ENCODE results near the gene RBFOX1.

RBFOX1 gene

GRCh38 chr16:7321661-7322060 is 11.0 kb upstream of the RBFOX1 start:
- no peak overlapping the region for H3K4me3 ChIP-seq (ENCODE audit: low read depth, low read length)
- no peak for DNase-seq
- H3K27ac ChIP-seq = no peak overlapping the region
- TF ChIP-seq CTCF (IDR thresholded peaks at IDR 0.05; ENCODE audit: low read depth, low read length, missing control alignments) = no peak
- no peaks in the 10 kb centered on the region for H3K27me3 ChIP-seq (replicated peaks)
- in situ Hi-C loops (cut with HindIII; ENCODE audit: low pct_ligation_motif_present, low sequenced_read_pairs) = no loop called here
- no peaks in the 10 kb centered on the region for H3K36me3 ChIP-seq (replicated peaks)

- no peak overlapping the region for H3K4me3 ChIP-seq (ENCODE audit: low read depth, low read length)
- no peaks in the 10 kb centered on the region for H3K36me3 ChIP-seq (replicated peaks)
- DNase-seq = no peak
- in situ Hi-C loops (cut with HindIII; ENCODE audit: low pct_ligation_motif_present, low sequenced_read_pairs) = no loop called here
- H3K27me3 ChIP-seq (replicated peaks) = no peaks in the 10 kb centered on the region
- TF ChIP-seq CTCF (IDR thresholded peaks at IDR 0.05; ENCODE audit: low read depth, low read length, missing control alignments) = no peak
- H3K27ac ChIP-seq = no peak overlapping the region
These were observed 8.3 kb upstream of the RBFOX1 start for GRCh38 chr16:7324321-7324720.

- Histone ChIP-seq H3K4me3 (ENCODE audit: low read depth, low read length) (no peak overlapping the region), H3K27me3 (replicated peaks) (no peaks in the 10 kb centered on the region), H3K36me3 (replicated peaks) (no peaks in the 10 kb centered on the region), H3K27ac (no peak overlapping the region)
- no peak for TF ChIP-seq CTCF (IDR thresholded peaks at IDR 0.05; ENCODE audit: low read depth, low read length, missing control alignments)
- DNase-seq = no peak
- in situ Hi-C loops (cut with HindIII; ENCODE audit: low pct_ligation_motif_present, low sequenced_read_pairs) = no loop called here
These were observed 6.8 kb upstream of the RBFOX1 start for GRCh38 chr16:7325834-7326233.

GRCh38 chr16:7330709-7331108 is 1.9 kb upstream of the RBFOX1 start:
- in situ Hi-C loops (cut with HindIII; ENCODE audit: low pct_ligation_motif_present, low sequenced_read_pairs) = no loop called here
- H3K36me3 ChIP-seq (replicated peaks) = no peaks in the 10 kb centered on the region
- TF ChIP-seq CTCF (IDR thresholded peaks at IDR 0.05; ENCODE audit: low read depth, low read length, missing control alignments) = no peak
- no peak for DNase-seq
- no peaks in the 10 kb centered on the region for H3K27me3 ChIP-seq (replicated peaks)
- H3K27ac ChIP-seq = no peak overlapping the region
- H3K4me3 ChIP-seq (ENCODE audit: low read depth, low read length) = no peak overlapping the region

GRCh38 chr16:7331997-7332396 is 648 bp upstream of the RBFOX1 start:
- H3K27ac ChIP-seq = no peak overlapping the region
- no peak overlapping the region for H3K4me3 ChIP-seq (ENCODE audit: low read depth, low read length)
- no peaks in the 10 kb centered on the region for H3K36me3 ChIP-seq (replicated peaks)
- no peak for TF ChIP-seq CTCF (IDR thresholded peaks at IDR 0.05; ENCODE audit: low read depth, low read length, missing control alignments)
- no peaks in the 10 kb centered on the region for H3K27me3 ChIP-seq (replicated peaks)
- no peak for DNase-seq
- in situ Hi-C loops (cut with HindIII; ENCODE audit: low pct_ligation_motif_present, low sequenced_read_pairs) = no loop called here

- in situ Hi-C loops (cut with HindIII; ENCODE audit: low pct_ligation_motif_present, low sequenced_read_pairs) = no loop called here
- Histone ChIP-seq H3K36me3 (replicated peaks) (no peaks in the 10 kb centered on the region), H3K4me3 (ENCODE audit: low read depth, low read length) (no peak overlapping the region), H3K27me3 (replicated peaks) (no peaks in the 10 kb centered on the region), H3K27ac (no peak overlapping the region)
- DNase-seq = no peak
- no peak for TF ChIP-seq CTCF (IDR thresholded peaks at IDR 0.05; ENCODE audit: low read depth, low read length, missing control alignments)
These were observed 608 bp downstream of the RBFOX1 start for GRCh38 chr16:7333180-7333725.

Measured in brain microvascular endothelial cell (primary cell).